ENCODE data around the gene PEX5L.

DNA sequence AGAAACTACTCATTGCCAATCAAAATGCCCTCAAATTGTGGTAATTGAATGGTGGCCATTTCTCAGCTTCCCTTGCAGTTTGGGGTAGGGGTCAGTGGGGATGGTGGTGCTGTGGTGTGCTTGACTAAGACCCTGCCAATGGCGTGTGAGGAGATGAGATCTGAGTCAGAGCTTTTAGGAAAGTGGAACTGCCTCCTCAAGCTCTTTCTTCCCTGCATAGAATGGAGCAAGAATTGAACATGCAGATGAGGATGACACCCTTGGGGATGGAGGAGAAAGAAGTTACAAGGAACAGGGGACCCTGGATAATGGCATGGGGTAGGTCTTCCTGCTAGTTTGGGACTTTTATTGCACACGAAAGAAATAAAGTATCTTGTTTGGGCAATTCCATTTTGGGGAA is 188.0 kb downstream of the PEX5L start:
- TF ChIP-seq, protein P1, sequence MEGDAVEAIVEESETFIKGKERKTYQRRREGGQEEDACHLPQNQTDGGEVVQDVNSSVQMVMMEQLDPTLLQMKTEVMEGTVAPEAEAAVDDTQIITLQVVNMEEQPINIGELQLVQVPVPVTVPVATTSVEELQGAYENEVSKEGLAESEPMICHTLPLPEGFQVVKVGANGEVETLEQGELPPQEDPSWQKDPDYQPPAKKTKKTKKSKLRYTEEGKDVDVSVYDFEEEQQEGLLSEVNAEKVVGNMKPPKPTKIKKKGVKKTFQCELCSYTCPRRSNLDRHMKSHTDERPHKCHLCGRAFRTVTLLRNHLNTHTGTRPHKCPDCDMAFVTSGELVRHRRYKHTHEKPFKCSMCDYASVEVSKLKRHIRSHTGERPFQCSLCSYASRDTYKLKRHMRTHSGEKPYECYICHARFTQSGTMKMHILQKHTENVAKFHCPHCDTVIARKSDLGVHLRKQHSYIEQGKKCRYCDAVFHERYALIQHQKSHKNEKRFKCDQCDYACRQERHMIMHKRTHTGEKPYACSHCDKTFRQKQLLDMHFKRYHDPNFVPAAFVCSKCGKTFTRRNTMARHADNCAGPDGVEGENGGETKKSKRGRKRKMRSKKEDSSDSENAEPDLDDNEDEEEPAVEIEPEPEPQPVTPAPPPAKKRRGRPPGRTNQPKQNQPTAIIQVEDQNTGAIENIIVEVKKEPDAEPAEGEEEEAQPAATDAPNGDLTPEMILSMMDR (IDR thresholded peaks at IDR 0.05) = no peak
- TF ChIP-seq POLR2A (IDR thresholded peaks at IDR 0.05) = no peak
